HG02610 (cell line): ENCODE data around the gene REPIN1.

ENCODE experiments used
- ATAC-seq: cut with Tn5 transposase; IDR thresholded peaks from one replicate; pipeline ENCODE4 v1.9.1; 2021; ENCODE audit warnings: mild to moderate bottlenecking, moderate library complexity; ENCODE audit not compliant: unreplicated experiment

The REPIN1 gene

DNA sequence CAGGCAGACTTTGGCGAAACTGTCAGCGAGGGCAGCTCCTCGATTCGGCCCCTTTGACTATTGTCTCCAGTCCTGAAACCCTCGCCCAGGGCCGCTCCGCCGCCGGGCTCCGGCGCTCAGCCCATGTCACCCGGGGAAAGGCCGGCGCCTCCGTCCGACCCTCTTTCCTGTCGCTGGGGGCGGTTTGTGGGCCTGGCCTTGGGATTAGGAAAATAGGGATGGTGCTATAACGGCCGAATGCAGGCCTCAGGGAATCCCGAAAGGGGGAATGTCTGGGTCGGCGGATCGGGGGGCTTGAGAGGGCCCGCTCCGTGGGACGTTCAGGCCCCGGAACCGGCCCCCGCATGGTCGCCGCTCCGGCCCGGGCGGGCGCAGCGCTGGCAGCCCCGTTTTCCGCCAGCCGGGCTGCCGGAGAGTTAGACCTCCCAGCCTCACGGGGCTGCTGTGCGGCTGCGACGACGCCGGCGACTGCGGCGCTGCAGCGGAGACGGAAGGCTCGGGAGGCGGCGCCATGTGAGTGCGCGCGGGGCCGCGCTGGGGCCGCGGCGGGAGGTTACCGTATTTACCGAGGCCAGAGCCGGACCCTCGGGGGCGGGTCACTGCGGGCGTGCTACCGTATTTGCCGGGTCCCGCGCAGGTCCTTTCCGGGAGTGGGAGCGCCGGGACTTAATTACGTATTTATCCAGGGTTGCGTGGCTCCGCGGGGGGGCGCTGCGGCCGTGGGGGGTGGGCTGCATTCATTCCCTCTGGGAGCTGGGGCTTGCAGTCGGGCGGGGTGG lies 36.4 kb downstream of the REPIN1 start:
- peak; percentile 39 for ATAC-seq

DNA sequence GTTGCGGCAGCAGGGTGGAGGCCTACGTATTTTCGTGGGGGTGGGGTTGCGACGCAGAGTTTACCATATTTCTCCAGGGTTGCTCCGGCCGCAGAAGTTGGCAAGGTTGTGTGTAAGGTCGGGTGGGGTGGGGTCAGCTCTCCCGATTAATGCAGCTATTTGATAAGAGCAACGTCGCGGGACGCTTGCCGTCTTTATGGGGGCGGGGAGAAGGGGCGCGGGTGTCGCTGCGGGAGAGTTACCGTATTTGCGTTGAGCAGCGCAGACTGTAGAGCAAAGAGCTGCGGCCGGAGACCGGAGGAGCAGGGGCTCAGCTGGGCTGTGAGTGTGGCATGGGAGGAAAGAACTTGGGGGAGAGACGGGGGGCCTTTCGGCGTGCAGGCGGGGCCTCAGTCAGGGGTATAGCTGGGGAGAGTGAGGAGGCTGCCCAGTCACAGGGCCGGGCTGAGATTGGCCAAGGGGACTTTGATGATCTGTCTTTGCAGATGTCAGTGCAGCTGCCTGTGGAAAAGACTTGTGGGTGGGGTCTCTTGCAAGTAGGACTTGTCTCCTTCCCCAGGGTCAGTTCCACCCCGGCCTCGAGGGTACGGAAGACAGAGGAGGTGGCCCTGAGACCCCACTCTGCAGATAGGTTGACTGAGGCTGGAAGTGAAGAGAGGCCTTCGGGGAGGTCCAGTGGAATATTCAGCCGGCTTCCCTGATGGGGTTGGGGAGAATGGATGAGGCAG lies 37.1 kb downstream of the REPIN1 start:
- no peak for ATAC-seq

DNA sequence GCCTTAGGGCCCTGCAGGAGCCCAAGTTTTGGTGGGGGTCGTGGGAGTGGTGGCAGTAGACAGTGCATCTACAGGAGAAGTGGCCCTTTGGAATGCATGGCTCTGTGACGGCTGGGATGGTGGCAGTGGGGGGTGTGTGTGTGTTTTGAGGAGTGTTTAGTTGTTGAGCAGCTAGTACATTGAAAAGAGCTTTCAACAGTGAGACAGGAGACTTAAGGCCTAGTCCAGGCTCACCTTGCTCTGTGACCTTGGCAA lies 37.6 kb downstream of the REPIN1 start:
- ATAC-seq: no peak

DNA sequence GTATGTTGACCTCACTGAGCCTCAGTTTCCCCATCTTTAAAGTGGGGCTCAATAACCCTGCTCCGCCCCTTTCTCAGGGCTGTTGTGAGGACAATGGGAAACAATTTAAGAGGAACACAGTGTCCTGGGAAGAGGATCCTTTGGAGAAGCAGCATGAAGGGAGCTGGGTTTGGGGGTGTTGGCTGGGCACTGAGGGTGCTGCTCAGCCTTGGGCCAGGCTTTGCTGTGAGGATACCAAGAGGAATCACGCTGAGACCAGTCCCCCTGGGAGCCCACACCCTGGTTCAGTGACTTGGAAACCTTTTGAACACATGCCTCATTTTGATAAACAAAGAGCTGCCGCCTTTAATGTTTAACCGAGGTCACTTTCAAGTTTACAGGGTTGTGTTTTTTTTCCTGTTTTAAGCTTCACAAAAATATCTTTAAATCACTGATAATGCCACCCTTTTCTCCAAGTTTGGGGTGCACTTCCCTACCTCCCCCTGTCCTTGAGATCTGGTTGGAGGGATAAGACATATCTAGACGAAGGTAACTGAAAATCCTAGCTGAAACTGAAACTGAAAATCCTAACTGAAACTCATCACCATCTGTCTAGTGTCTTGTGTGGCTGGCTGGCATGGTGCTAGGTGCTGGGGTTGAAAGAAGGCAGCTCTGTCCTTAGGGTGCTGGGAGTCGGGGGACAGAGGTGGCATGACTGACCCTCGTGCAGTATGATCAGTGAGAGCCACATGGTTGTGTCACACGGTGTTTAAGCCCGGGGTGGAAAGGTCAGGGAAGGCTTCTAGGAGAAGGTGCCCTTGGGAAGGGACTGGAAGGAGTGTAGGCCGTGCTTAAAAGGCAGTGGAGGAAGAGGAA lies 38.2 kb downstream of the REPIN1 start:
- ATAC-seq: peak; percentile 52

DNA sequence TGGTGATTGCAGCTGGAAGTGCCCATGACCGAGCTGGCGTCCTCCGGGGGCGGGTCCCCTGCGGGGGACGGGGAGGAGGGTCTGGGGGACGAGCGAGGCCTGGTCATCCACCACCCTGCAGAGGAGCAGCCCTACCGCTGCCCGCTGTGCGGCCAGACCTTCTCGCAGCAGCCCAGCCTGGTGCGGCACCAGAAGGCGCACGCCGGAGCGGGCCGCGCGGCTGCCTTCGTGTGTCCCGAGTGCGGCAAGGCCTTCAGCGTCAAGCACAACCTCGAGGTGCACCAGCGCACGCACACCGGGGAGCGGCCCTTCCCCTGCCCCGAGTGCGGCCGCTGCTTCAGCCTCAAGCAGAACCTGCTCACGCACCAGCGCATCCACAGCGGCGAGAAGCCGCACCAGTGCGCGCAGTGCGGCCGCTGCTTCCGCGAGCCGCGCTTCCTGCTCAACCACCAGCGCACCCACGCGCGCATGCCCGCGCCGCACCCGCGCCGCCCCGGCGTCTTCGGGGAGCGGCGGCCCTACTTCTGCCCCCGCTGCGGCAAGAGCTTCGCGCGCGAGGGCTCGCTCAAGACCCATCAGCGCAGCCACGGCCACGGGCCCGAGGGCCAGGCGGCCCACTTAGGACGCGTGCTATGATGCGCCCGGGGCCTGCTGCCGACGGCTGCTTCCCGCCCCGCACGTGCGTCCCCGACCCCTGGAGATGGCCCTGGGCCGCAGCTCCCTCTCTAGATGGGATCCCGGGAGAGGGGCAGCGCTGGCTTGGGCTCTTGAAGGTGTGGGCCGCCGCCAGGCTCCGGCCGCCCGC lies 39.2 kb downstream of the REPIN1 start:
- ATAC-seq: no peak

DNA sequence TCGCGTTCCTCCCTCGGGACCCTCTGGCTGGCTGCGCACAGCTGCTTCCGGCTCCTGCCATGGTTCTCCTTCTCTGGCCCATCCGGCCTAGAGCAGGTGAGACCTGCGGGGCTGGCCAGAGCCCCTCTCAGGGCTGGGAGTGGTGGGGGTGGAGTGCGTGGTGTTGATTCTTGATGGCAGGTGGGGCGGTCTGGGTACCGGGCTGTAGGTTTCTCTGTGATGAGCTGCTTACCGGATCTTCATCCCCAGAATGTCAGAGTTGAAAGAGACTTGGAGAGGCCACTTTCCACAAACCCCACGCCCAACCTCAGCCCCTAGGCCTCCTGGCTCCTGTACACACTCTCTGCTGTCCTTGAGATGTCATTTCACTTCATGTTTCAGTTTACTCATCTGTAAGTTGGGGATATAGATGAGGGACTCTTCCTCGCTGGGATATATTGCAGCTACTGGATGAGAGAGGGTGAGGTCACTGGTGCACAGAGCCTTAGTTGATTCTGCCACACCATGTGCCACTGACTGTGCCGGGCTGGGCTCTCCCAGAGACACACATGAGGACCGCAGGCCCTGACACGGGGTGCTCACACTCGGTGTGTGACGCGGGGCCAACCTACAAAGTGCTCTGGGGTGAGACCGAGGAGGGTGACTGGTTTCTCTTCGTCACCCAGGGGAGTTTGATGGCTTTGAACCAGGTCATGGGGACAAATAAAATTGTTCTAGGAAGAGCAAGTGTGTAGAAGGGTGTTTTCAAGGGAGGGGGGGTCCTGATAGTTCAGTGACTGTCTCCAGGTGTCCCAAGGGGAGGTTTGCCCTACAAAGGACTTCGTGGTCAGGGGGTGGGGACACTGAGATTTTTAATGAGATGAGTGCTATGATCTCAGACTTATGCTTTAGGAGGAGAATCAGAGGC lies 40.0 kb downstream of the REPIN1 start:
- peak; percentile 36 for ATAC-seq

DNA sequence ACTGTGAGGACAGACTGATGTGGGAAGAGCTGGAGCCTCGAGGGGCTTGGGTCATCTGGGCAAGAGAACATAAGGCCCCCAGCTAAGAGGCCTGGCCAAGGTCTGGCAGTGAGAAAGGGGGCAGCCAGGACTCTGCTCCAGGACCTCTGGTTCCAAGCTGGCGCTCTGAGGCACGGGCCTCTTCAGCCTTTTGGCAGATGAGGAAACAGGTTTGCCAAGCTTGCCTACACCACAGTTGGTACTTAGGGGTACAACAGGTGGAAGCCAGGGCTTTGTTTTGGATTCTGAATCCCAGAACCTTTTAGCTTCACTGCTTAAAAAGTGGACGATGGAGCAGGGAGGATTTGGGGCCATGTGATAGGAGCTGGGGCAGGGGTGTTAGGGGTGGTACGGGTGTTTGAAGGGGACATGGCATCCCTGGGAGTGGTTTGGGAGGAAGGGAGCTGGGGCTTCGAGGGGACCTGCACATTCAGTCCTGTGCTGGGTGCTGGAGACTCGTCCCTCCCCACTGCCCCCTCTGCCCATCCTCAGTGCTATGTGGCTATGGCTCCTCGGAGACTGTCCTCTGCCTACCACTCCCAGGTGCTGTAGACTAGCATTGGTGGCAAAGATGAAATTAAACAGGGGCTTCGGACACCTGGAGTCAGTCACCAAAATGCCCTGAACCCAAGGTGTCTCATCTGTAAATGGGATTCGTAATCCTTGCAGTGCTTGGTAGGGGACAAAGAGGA lies 40.8 kb downstream of the REPIN1 start:
- ATAC-seq: no peak

DNA sequence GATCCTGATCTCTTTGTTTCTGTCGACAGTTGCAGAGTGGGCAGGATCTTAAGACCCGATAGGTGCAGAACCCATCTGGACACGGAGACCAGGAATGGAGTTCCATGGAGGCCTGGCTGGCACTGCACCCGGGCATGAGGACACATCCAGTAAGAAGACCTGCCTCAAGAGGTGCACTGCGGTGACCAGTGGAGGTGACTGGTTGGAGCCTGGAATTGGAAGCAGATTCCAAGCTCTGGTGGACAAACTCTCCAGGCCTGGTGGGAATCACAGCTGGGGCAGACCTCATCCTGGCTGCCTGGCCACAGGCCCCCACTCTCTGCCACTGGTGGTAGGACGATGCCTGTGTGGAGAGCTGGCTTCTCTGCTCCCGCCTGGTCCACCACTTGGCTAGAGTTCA lies 41.5 kb downstream of the REPIN1 start:
- ATAC-seq: no peak

DNA sequence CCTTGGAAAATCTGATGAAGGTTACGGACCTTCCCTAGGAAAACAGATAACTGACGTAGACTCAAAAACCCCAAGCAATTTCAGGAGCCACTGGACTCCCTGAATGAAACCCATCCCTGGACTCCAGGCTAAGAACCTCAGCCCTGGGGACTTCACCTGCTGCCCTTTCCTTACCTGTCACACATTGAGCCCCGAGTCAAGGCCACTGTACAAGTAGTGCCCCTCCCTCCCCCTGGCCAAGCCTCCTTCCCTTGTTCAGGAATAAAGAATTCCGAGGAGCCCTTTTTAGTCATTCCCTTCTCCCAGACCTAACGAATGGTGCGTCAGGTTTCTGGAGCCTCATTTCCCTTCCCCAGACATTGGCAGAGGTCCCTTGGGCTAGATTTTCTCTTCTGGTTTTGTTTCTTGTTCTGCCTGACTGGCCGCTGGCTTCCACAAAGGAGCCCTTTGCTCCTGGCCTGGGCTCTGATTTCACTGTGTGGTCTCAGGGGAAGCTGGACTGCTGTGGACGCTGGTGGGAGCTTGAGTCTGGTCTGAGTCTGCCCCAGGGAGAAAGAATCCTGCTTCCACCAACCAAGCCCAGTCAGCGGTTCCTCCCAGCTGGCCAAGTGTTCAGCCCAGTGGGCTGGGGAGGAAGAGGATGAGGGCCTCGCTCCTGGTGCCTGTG lies 42.2 kb downstream of the REPIN1 start:
- ATAC-seq: no peak

DNA sequence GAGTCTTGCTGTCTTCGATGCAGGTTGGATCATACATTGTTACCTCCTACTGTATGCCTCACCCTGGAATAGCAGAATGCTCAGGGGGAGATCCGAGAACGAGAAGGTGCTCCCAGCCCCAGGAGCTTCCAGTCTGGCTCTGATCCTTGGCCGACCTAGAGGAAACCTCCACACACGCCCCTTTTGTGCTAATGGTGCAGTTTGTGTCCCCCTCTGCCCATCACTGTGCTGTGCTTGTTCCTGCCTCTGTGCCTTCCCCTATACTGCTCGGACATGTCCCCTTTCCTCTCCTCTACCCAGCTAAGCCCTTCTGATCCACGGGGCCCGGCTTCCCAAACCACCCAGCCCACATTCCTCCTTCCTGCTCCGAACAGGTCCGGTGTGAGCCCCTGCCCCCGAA lies 43.0 kb downstream of the REPIN1 start:
- no peak for ATAC-seq

DNA sequence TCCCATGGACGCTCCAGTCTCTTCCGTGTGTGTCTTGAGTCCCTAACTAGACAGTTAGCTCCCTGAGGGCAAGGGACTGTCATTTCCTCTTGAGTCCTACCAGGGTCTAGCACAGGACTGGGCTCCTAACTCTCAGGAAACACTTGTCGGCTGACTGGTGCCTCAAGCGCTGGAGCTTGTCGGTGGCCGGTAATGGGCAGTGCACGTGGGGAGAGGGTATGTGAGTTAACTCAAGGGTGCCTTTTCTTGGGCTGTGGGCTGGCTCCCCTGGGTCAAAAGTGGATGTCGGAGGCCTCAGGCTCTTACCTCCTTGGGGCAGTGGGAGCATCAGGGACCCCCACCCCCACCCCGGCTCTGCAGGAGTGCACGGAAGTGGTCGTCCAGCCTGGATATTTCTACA lies 43.4 kb downstream of the REPIN1 start:
- ATAC-seq: no peak

DNA sequence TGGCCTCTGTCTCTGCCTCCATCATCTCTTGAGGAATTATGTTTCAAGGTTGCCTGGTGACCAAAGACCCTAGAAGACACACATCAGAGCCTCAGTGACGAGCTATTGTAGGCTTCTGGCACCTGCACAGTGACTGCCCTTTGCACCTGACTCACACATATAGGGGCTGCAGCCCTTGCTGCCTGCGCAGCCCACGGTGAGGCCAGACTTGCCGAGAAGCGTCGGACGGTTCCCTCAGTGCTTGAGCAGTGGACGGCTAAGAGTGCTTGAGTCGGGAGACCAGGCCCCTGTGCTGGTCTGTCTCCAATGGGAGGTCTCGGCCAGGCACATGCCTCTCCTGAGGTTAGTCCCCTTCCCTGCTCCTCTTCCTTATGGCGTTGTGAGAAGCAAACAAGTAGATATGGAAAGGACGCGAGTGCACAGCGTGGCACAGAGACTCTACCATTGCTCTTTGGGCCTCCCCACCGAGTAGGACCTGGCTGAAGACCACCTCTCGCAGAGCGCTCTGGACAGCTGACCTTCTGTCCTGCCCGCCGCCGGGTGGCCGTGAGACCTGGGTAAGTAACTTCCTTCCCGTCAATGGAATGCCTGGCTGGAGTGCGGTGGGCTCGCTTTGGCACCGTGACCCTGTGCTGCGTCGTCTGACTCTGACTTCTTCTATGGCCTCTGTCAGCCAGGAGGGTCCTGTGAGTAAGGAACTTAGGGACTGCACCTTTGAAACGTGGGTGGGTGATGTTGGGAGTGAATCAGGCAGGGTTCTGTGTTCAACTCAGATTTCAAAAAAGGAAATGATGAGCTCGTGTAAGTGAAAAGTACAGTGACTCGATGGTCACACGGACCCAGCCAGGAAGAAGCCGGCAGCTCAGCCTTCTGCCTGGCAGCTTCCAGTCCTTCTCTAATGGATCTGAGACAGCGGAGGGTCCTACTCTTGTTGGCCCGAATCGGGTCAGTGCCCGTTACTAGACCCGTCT lies 44.2 kb downstream of the REPIN1 start:
- no peak for ATAC-seq

DNA sequence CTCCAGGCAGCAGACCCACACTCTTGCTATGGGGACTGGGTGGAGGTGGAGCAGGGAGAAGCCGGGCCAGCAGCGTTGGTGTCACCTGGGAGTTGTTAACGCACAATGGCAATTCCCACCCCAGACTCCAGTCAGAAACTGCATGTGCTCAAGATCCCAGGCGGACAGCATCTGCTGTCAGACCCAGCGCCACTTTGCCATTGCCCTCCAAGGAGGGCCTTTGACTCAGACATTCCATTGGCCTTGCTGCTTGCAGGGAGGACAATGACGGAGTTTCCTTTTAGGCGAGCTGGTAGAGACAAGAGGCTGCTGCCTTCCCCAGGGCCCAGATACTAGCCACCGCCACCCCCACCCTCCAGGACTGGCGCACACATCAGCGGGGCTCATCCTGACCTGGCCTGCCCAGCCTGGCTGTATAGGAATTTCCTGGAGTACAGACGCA lies 45.0 kb downstream of the REPIN1 start:
- ATAC-seq: no peak

DNA sequence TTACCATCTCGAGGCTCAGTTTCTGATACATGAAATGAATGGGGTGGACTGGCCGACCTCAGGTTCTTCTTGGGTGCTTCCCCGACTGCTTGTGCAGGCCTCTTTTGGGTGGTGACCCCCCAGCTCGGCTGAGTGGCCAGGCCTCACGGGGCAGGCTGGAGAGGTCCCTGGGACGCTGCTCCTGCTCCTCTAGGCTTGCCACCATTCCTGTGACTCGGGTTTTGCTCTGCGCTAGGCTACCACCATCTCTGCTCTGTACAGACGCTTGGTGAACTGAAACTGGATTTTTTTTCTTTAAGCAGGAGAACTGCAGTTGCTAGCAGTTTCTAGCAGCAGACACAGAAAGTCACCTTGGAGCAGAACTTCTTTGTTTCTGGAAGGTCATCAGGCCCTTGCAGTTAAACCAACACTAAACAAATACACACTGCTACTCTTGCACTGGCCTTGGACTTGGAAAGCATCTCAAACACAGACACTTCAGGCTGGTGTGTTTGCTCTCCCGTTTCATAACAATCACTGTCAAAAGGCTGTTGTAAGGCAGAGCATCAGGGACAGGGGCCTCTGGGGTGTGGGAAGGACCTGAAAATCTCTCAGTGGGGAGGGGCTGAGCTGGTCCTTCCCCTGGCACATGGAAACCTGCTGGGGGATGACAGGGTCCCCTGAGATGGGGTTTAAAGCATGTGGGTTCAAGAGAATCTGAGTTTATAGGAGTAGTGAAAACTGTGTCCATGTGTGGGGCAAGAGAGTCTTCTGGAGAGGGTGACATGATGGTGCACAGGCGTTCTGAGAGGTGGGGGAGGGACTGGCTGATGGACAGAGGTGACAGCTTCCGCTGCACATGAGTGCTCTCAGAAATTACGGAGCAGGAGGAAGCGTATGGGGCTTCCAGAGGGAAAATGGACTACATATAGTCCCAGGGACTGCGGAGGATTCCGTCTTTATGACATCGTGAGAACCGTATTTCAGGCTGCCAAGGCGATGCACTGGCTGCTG lies 46.8 kb downstream of the REPIN1 start:
- ATAC-seq: no peak

DNA sequence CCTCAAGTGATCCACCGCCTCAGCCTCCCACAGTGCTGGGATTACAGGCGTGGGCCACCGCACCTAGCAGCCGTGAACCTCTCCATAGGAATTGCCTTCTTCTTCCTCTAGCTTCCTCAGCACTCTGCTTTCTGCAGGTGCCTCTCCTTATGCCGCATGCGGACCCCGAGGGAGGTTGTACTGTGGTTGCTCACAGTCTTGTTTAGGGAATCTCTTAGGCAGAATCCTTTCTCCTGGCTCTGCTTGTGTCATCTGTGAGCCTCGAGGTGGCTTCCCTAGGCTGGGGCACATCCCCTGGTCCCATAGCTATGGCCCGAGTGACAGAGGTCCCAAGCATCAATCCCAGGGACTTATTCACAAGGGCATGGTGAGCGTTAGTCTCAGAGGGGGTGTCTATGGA lies 48.6 kb downstream of the REPIN1 start:
- no peak for ATAC-seq

DNA sequence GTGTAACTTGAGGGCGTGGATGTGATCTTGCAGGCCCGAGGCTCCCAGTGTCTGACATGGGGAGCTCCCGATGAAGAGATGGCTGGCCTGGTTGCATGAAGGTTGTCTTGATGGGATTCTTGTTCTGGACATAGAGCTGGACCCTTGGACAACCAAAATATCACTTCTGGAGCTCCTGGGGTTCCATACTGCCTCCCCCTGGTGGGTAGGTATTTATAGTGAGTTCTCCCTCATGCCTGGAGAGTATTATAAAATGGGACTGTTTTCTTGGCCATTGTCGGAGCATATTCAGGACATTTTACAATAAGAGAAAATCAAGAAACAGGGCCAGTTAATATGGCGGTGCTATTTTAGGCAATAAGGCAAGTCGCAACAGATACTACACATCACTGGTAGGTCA lies 49.2 kb downstream of the REPIN1 start:
- no peak for ATAC-seq
